Muscle of leg (tissue), 11 donors: ENCODE data around the gene RALGDS. TPM values are rescaled to one million over a fixed set of nuclear protein-coding genes. Genes with fewer than 3 reads are reported as not detected.
"Not testable (repeated sequence)": the region's sequence is repeated elsewhere in the genome, so short reads cannot be mapped to it uniquely, and the experiment has no call there.

ENCODE experiments used
- DNase-seq: peaks from one replicate; pipeline ENCODE4 v3.0.0; 2013
- H3K27ac ChIP-seq: one replicate; pipeline ENCODE4 v1.5.1; 2013; ENCODE audit warnings: mild to moderate bottlenecking, low read length, control low read depth
- H3K27me3 ChIP-seq: one replicate; pipeline ENCODE4 v1.6.1; 2013; ENCODE audit warnings: low read length; ENCODE audit not compliant: control insufficient read depth, insufficient read depth
- H3K36me3 ChIP-seq: one replicate; pipeline ENCODE4 v1.6.1; 2013; ENCODE audit warnings: low read length; ENCODE audit not compliant: control insufficient read depth, insufficient read depth
- H3K4me1 ChIP-seq: one replicate; pipeline ENCODE4 v1.6.1; 2013; ENCODE audit warnings: low read length; ENCODE audit not compliant: control insufficient read depth, insufficient read depth
- H3K4me3 ChIP-seq: one replicate; pipeline ENCODE4 v1.5.1; 2013; ENCODE audit warnings: low read length, control low read depth
- H3K9me3 ChIP-seq: replicated peaks from 2 replicates; pipeline ENCODE4 v1.6.1; 2013; ENCODE audit warnings: low read depth, low read length; ENCODE audit not compliant: control insufficient read depth
- WGBS: methylation state at CpG from one replicate; pipeline ENCODE4 v1.1.5; 2013; ENCODE audit warnings: missing lambda C conversion rate; ENCODE audit not compliant: insufficient coverage; 5-methylcytosine and 5-hydroxymethylcytosine counted together
- polyA plus RNA-seq, 8 donors: library from polyadenylated mRNA; unstranded; fragments of 120-200 nt; gene quantifications; one replicate each; pipeline versions ENCODE4 v1.2.1 to v1.2.3, GENCODE V29; 2013; ENCODE audit warnings: inconsistent platforms in 1 of 8, low replicate concordance in 1 of 8; ENCODE audit not compliant: insufficient read length in 8 of 8, insufficient read depth in 1 of 8
- total RNA-seq: library from RNA; stranded (reverse); fragments of 120-200 nt; gene quantifications from one replicate; pipeline ENCODE4 v1.2.4, GENCODE V29; 2013

The RALGDS gene
- total and polyA plus RNA-seq, 9 donors: 42.5 to 53.2 (median 49.0) TPM

DNA sequence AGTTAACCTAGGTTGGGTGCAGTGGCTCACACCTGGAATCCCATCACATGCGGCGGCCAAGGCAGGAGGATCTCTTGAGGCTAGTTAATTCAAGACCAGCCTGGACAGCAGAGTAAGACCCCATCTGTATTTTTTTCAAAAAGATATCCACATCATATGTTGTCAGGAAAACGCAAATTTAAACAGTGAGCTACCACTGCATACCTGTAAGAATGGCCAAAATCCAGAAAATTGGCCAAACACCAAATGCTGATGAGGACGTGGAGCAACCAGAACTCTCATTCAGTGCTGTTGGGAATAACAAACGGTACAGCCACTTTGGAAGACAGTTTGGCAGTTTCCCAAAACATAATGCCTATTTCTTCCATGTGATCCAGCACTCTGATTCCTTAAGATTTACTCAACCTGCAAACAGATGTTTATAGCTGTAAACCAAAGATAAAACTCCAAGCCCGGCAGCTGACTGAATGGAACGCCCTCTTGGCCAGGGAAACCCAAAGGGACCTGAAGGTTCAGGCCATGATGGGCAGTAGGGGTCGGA is 46.9 kb downstream of the RALGDS start:
- H3K4me3 ChIP-seq: no peak overlapping the region
- no peak overlapping the region for H3K27ac ChIP-seq
- no peaks in the 10 kb centered on the region for H3K27me3 ChIP-seq
- H3K9me3 ChIP-seq: no peaks in the 10 kb centered on the region
- peaks cover 3% of the 10 kb centered on the region for H3K4me1 ChIP-seq
- DNase-seq: no peak
- H3K36me3 ChIP-seq: peaks cover 5% of the 10 kb centered on the region
- WGBS: 49% methylated on average over 7 of the region's 8 CpGs

DNA sequence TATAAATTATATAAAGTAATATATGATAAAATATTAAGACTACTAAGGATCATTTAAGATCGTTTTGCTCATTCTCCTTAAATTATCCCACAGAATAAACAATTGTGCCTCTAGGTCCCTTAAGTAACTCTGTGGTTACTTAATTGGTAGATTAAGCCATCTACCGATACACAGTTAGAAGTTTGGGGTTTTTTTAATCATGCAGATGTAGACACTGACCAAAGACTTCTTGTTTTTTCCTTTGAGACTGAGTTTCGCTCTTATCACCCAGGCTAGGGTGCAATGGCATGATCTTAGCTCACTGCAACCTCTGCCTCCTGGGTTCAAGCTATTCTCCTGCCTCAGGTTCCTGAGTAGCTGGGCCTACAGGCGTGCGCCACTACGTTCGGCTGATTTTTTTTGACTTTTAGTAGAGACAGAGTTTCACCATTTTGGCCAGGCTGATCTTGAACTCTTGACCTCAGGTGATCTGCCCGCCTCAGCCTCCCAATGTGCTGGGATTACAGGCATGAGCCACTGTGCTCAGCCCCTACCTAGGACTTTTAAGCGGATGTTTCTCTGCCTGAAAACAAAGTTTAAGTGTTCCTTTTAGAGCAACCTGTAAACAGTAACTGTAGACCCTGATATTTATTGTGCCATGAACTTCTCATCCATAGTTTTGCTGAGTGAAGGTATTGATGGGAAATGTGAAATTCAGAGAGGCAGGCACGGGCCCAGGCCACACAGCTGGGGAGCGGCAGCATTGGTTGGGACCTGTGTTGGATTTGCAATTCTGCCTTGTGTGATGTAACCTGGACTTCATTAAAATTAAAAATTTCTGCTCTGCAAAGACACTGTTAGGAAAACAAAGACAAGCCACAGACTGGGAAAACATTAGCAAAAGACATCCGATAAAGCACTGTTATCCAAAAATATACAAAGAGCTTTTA is 47.7 kb downstream of the RALGDS start:
- no peaks in the 10 kb centered on the region for H3K9me3 ChIP-seq
- no peak for DNase-seq
- WGBS: 79% methylated on average over 6 of the region's 12 CpGs

DNA sequence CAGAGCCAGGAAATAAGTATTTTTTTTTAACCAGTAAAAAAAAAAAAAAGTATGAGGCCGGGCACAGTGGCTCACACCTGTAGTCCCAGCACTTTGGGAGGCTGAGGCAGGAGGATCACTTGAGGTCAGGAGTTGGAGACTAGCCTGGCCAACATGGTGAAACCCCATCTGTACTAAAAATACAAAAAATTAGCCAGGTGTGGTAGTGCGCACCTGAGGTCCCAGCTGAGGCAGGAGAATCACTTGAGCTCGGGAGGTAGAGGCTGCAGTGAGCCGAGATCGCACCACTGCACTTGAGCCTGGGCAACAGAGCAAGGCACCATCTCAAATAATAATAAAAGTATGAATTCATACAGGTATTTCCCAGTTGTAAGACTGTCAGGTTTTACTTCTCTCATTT is 48.8 kb downstream of the RALGDS start:
- H3K27me3 ChIP-seq, H3K4me3 ChIP-seq, H3K27ac ChIP-seq, H3K4me1 ChIP-seq, H3K9me3 ChIP-seq, H3K36me3 ChIP-seq, DNase-seq: not testable (repeated sequence)
- WGBS: 100% methylated on average over 1 of the region's 5 CpGs

More for the DNA sequence above, 47.7 kb downstream of the RALGDS start:
- H3K4me1 ChIP-seq: peaks cover 3% of the 10 kb centered on the region
- peaks cover 5% of the 10 kb centered on the region for H3K36me3 ChIP-seq
- H3K4me3 ChIP-seq: no peak overlapping the region
- H3K27ac ChIP-seq: no peak overlapping the region
- no peaks in the 10 kb centered on the region for H3K27me3 ChIP-seq

DNA sequence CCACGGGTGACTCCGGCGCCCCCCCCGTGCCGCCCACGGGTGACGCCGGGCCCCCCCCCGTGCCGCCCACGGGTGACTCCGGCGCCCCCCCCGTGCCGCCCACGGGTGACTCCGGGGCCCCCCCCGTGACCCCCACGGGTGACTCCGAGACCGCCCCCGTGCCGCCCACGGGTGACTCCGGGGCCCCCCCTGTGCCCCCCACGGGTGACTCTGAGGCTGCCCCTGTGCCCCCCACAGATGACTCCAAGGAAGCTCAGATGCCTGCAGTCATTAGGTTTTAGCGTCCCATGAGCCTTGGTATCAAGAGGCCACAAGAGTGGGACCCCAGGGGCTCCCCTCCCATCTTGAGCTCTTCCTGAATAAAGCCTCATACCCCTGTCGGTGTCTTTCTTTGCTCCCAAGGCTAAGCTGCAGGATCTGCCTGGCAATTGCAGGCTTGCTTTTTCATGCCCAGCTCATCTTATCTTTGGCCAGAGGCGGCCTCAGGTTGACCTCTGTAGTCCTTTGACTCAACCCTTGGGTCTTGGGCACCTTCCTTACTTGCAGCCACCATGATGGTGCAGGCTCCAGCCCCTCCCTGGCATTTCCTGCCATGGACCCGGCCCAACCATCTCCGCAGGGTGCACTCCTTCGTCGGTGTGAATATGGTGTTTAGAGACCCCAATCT is 49.4 kb downstream of the RALGDS start:
- Histone ChIP-seq H3K4me3 (no peak overlapping the region), H3K36me3 (peaks cover 8% of the 10 kb centered on the region), H3K9me3 (no peaks in the 10 kb centered on the region), H3K27me3 (no peaks in the 10 kb centered on the region), H3K27ac (no peak overlapping the region), H3K4me1 (peaks cover 3% of the 10 kb centered on the region)
- WGBS: 93% methylated on average over 4 of the region's 33 CpGs
- no peak for DNase-seq

DNA sequence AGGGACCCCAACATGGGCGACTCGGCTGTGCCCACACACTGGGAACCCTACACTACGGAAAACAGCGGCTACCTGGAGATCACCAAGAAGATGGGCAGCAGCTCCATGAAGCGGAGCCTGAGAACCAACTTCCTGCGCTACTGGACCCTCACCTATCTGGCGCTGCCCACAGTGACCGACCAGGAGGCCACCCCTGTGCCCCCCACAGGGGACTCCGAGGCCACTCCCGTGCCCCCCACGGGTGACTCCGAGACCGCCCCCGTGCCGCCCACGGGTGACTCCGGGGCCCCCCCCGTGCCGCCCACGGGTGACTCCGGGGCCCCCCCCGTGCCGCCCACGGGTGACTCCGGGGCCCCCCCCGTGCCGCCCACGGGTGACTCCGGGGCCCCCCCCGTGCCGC is 50.1 kb downstream of the RALGDS start:
- not testable (repeated sequence) for H3K9me3 ChIP-seq, H3K27me3 ChIP-seq, H3K4me3 ChIP-seq, DNase-seq, H3K27ac ChIP-seq, H3K4me1 ChIP-seq
- 100% methylated on average over 1 of the region's 31 CpGs for WGBS
- peaks cover 11% of the 10 kb centered on the region for H3K36me3 ChIP-seq

DNA sequence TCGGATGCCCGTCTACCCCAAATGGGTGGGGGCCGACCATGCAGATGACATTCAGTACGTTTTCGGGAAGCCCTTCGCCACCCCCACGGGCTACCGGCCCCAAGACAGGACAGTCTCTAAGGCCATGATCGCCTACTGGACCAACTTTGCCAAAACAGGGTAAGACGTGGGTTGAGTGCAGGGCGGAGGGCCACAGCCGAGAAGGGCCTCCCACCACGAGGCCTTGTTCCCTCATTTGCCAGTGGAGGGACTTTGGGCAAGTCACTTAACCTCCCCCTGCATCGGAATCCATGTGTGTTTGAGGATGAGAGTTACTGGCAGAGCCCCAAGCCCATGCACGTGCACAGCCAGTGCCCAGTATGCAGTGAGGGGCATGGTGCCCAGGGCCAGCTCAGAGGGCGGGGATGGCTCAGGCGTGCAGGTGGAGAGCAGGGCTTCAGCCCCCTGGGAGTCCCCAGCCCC is 50.5 kb downstream of the RALGDS start:
- not testable (repeated sequence) for H3K27ac ChIP-seq, H3K4me1 ChIP-seq, H3K9me3 ChIP-seq, H3K4me3 ChIP-seq, DNase-seq, H3K27me3 ChIP-seq
- H3K36me3 ChIP-seq: peaks cover 14% of the 10 kb centered on the region
- 94% methylated on average over 15 of the region's 17 CpGs for WGBS

DNA sequence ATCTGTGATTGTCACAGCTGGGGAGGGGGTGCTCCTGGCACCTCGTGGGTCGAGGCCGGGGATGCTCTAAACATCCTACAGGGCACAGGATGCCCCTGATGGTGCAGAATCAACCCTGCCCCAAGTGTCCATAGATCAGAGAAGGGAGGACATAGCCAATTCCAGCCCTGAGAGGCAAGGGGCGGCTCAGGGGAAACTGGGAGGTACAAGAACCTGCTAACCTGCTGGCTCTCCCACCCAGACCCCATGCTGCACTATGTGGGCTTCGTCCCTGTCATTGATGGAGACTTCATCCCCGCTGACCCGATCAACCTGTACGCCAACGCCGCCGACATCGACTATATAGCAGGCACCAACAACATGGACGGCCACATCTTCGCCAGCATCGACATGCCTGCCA is 52.6 kb downstream of the RALGDS start:
- H3K27ac ChIP-seq, H3K27me3 ChIP-seq, DNase-seq, H3K4me1 ChIP-seq, H3K4me3 ChIP-seq, H3K9me3 ChIP-seq: not testable (repeated sequence)
- no CpG with 5 or more reads among the region's 15 CpGs for WGBS
- H3K36me3 ChIP-seq: peaks cover 24% of the 10 kb centered on the region

DNA sequence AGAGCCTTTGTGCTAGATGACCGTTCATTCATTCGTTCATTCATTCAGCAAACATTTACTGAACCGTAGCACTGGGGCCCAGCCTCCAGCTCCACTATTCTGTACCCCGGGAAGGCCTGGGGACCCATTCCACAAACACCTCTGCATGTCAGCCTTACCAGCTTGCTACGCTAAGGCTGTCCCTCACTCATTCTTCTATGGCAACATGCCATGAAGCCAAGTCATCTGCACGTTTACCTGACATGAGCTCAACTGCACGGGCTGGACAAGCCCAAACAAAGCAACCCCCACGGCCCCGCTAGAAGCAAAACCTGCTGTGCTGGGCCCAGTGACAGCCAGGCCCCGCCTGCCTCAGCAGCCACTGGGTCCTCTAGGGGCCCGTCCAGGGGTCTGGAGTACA is 53.2 kb downstream of the RALGDS start:
- no peak for DNase-seq
- 90% methylated on average over 5 of the region's 11 CpGs for WGBS
- Histone ChIP-seq H3K36me3 (peaks cover 24% of the 10 kb centered on the region), H3K4me1 (no peaks in the 10 kb centered on the region), H3K4me3 (no peak overlapping the region), H3K27ac (no peak overlapping the region), H3K27me3 (no peaks in the 10 kb centered on the region), H3K9me3 (no peaks in the 10 kb centered on the region)

DNA sequence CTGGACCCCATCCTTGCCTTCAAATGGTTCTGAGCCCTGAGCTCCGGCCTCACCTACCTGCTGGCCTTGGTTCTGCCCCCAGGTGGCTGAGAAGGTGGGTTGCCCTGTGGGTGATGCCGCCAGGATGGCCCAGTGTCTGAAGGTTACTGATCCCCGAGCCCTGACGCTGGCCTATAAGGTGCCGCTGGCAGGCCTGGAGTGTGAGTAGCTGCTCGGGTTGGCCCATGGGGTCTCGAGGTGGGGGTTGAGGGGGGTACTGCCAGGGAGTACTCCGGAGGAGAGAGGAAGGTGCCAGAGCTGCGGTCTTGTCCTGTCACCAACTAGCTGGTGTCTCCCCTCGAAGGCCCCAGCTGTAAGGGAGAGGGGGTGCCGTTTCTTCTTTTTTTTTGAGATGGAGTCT is 54.0 kb downstream of the RALGDS start:
- Histone ChIP-seq H3K36me3 (peaks cover 24% of the 10 kb centered on the region), H3K4me1 (no peaks in the 10 kb centered on the region), H3K27me3 (no peaks in the 10 kb centered on the region), H3K9me3 (no peaks in the 10 kb centered on the region), H3K27ac (no peak overlapping the region), H3K4me3 (no peak overlapping the region)
- no peak for DNase-seq
- 93% methylated on average over 9 of the region's 11 CpGs for WGBS
